Sigmoid colon (tissue), 4 donors: Measurements from ENCODE around the gene ID3.

ENCODE experiments used
- EP300 ChIP-seq, 4 donors: sonication (generic); formaldehyde crosslinking; IDR thresholded peaks; one replicate each; pipeline ENCODE4 v1.6.1; 2017; ENCODE audit warnings: antibody characterized with exemption in 4 of 4
- POLR2AphosphoS5 ChIP-seq, 4 donors: sonication (generic); formaldehyde crosslinking; IDR thresholded peaks; one replicate each; pipeline ENCODE4 v1.6.1; 2017; ENCODE audit warnings: antibody characterized with exemption in 4 of 4
- TF ChIP-seq, protein P1 (sequence below), 4 experiments: fragments of 450-650 bp in 3 of 4; fragments of 200-600 bp in 1 of 4; IDR thresholded peaks; one replicate each; pipeline ENCODE4 v1.5.1; 2016 to 2019; ENCODE audit warnings: antibody characterized with exemption in 4 of 4, mild to moderate bottlenecking in 3 of 4, moderate library complexity in 2 of 4

DNA sequence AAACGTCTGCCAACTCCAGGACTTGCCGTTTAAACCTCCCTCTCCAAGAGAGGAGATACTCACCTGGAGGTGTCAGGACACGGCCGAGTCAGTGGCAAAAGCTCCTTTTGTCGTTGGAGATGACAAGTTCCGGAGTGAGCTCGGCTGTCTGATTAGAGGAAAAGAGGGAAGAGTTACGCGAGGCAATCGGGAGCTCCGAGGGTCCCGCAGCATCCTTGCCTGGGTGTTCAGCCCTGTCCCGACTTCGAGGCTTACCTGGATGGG lies 497 bp downstream of the ID3 start:
- TF ChIP-seq, protein P1, sequence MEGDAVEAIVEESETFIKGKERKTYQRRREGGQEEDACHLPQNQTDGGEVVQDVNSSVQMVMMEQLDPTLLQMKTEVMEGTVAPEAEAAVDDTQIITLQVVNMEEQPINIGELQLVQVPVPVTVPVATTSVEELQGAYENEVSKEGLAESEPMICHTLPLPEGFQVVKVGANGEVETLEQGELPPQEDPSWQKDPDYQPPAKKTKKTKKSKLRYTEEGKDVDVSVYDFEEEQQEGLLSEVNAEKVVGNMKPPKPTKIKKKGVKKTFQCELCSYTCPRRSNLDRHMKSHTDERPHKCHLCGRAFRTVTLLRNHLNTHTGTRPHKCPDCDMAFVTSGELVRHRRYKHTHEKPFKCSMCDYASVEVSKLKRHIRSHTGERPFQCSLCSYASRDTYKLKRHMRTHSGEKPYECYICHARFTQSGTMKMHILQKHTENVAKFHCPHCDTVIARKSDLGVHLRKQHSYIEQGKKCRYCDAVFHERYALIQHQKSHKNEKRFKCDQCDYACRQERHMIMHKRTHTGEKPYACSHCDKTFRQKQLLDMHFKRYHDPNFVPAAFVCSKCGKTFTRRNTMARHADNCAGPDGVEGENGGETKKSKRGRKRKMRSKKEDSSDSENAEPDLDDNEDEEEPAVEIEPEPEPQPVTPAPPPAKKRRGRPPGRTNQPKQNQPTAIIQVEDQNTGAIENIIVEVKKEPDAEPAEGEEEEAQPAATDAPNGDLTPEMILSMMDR (IDR thresholded peaks at IDR 0.05), result no peak
- no peak for TF ChIP-seq POLR2AphosphoS5 (IDR thresholded peaks at IDR 0.05)
- TF ChIP-seq EP300 (IDR thresholded peaks at IDR 0.05), result no peak
